ENCODE results near the gene EBP.
"Not testable (repeated sequence)": the region's sequence is repeated elsewhere in the genome, so short reads cannot be mapped to it uniquely, and the experiment has no call there.

Gene EBP

DNA sequence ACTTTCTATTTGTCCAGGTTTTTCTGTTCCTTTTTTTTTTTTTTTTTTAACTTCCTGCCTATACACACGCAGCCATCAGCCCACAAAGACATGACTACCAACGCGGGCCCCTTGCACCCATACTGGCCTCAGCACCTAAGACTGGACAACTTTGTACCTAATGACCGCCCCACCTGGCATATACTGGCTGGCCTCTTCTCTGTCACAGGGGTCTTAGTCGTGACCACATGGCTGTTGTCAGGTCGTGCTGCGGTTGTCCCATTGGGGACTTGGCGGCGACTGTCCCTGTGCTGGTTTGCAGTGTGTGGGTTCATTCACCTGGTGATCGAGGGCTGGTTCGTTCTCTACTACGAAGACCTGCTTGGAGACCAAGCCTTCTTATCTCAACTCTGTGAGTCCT lies 2.1 kb downstream of the EBP start:
- no peak for TF ChIP-seq SUZ12 (IDR thresholded peaks at IDR 0.05; ENCODE audit: extremely low read depth, insufficient read depth, insufficient read length)
- TF ChIP-seq ZNF274 (IDR thresholded peaks at IDR 0.05; ENCODE audit: low read depth, low read length): no peak
- TF ChIP-seq YY1 (IDR thresholded peaks at IDR 0.05; ENCODE audit: insufficient read depth, insufficient read length): no peak
- Histone ChIP-seq H3K9me3 (ENCODE audit: insufficient read depth, low read length) (no peaks in the 10 kb centered on the region), H3K4me1 (ENCODE audit: insufficient read depth, insufficient read length) (peaks cover 3% of the 10 kb centered on the region), H3K4me3 (ENCODE audit: insufficient read length, low read depth) (no peak overlapping the region), H3K27me3 (ENCODE audit: insufficient read depth, insufficient read length) (no peaks in the 10 kb centered on the region), H3K9ac (ENCODE audit: insufficient read length, low read depth) (peak overlapping the region; percentile 56), H3K36me3 (ENCODE audit: insufficient read depth, insufficient read length, low read length) (peaks cover 42% of the 10 kb centered on the region)
- DNase-seq (ENCODE audit: low read depth, low spot score): no peak

- peaks cover 56% of the 10 kb centered on the region for H3K36me3 ChIP-seq (ENCODE audit: insufficient read depth, insufficient read length, low read length)
- H3K9me3 ChIP-seq (ENCODE audit: insufficient read depth, low read length); H3K27me3 ChIP-seq (ENCODE audit: insufficient read depth, insufficient read length); H3K4me3 ChIP-seq (ENCODE audit: insufficient read length, low read depth); DNase-seq (ENCODE audit: low read depth, low spot score); H3K4me1 ChIP-seq (ENCODE audit: insufficient read depth, insufficient read length); H3K9ac ChIP-seq (ENCODE audit: insufficient read length, low read depth): not testable (repeated sequence)
These were observed 4.2 kb downstream of the EBP start for GRCh38 chrX:48525853-48526252.

- DNase-seq (ENCODE audit: low read depth, low spot score): no peak
- Histone ChIP-seq H3K9ac (ENCODE audit: insufficient read length, low read depth) (no peak overlapping the region), H3K36me3 (ENCODE audit: insufficient read depth, insufficient read length, low read length) (peaks cover 39% of the 10 kb centered on the region), H3K4me1 (ENCODE audit: insufficient read depth, insufficient read length) (no peaks in the 10 kb centered on the region), H3K4me3 (ENCODE audit: insufficient read length, low read depth) (no peak overlapping the region), H3K27me3 (ENCODE audit: insufficient read depth, insufficient read length) (no peaks in the 10 kb centered on the region), H3K9me3 (ENCODE audit: insufficient read depth, low read length) (no peaks in the 10 kb centered on the region)
- TF ChIP-seq YY1 (IDR thresholded peaks at IDR 0.05; ENCODE audit: insufficient read depth, insufficient read length): no peak
These were observed 9.1 kb downstream of the EBP start for GRCh38 chrX:48530736-48531135.

DNA sequence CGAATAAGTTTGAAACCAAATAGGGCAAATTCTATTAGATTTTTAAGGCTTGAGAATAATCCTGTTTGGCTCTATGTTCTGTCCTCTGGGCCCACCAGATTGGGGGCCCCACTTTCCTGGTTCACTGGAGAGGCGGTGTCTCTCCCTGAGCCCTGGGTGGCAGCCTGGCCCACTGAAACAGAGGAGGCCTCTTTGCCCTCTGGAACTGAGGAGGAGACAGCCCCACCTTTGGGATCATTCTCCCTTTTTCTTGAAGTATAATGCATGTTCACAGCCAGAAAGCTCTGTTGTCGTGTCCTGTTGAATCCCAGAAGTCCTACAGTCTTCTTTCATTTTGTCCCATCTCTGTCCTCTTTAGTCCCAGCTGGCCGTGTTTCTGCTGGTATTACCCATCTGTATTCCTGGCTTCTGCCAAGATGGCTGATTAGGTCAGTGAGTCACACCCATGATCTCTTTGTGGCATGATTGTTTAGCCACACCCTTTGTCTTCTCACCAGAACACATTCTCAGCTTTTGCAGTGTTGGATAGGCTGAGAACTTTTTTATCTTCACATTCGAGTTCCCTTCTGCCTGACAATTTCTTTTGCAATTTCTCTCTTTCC lies 9.9 kb downstream of the EBP start:
- TF ChIP-seq YY1 (IDR thresholded peaks at IDR 0.05; ENCODE audit: insufficient read depth, insufficient read length) (no peak), ZNF274 (IDR thresholded peaks at IDR 0.05; ENCODE audit: low read depth, low read length) (no peak), SUZ12 (IDR thresholded peaks at IDR 0.05; ENCODE audit: extremely low read depth, insufficient read depth, insufficient read length) (no peak)
- H3K4me3 ChIP-seq (ENCODE audit: insufficient read length, low read depth): no peak overlapping the region
- peaks cover 36% of the 10 kb centered on the region for H3K36me3 ChIP-seq (ENCODE audit: insufficient read depth, insufficient read length, low read length)
- DNase-seq (ENCODE audit: low read depth, low spot score): no peak
- no peak overlapping the region for H3K9ac ChIP-seq (ENCODE audit: insufficient read length, low read depth)
- H3K4me1 ChIP-seq (ENCODE audit: insufficient read depth, insufficient read length): no peaks in the 10 kb centered on the region
- no peaks in the 10 kb centered on the region for H3K27me3 ChIP-seq (ENCODE audit: insufficient read depth, insufficient read length)
- no peaks in the 10 kb centered on the region for H3K9me3 ChIP-seq (ENCODE audit: insufficient read depth, low read length)

DNA sequence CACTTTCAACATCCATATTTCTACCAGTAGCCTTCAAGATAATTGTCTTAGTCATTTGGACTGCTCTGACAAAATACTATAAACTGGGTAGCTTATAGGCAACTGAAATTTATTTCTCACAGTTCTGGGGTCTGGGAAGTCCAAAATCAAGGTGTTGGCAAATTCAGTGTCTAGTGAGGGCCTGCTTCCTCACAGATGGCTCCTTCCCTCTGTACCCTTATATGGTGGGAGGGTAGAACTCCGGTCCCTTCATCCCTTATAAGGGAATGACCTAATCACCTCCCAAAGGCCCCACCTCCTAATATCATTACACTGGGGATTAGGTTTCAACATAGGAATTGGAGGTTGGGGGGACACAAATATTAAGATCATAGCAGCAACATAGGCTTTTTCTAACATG lies 10.6 kb downstream of the EBP start:
- no peak for DNase-seq (ENCODE audit: low read depth, low spot score)
- Histone ChIP-seq H3K9ac (ENCODE audit: insufficient read length, low read depth) (no peak overlapping the region), H3K4me3 (ENCODE audit: insufficient read length, low read depth) (no peak overlapping the region), H3K27me3 (ENCODE audit: insufficient read depth, insufficient read length) (no peaks in the 10 kb centered on the region), H3K4me1 (ENCODE audit: insufficient read depth, insufficient read length) (no peaks in the 10 kb centered on the region), H3K9me3 (ENCODE audit: insufficient read depth, low read length) (no peaks in the 10 kb centered on the region), H3K36me3 (ENCODE audit: insufficient read depth, insufficient read length, low read length) (peaks cover 29% of the 10 kb centered on the region)
- no peak for TF ChIP-seq YY1 (IDR thresholded peaks at IDR 0.05; ENCODE audit: insufficient read depth, insufficient read length)
- TF ChIP-seq SUZ12 (IDR thresholded peaks at IDR 0.05; ENCODE audit: extremely low read depth, insufficient read depth, insufficient read length): no peak
- no peak for TF ChIP-seq ZNF274 (IDR thresholded peaks at IDR 0.05; ENCODE audit: low read depth, low read length)

DNA sequence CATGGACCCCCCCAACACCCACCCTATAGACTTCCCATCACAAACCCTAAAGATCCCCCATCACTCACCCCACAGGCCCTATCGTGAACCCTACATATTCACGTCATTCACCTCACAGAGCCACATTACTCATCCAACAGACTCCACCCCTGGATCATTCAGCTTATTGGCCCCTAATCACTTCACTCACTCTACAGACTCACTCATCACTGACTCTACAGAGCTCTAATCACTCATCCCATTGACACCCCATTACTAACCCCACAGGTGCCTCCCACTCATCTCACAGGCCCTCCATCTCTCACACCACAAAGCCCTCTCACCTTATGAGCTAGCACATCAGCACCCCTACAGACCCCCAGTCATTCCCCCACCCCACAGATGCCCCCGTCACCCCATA lies 11.6 kb downstream of the EBP start:
- H3K36me3 ChIP-seq (ENCODE audit: insufficient read depth, insufficient read length, low read length): peaks cover 19% of the 10 kb centered on the region
- H3K27me3 ChIP-seq (ENCODE audit: insufficient read depth, insufficient read length): no peaks in the 10 kb centered on the region
- H3K4me3 ChIP-seq (ENCODE audit: insufficient read length, low read depth): no peak overlapping the region
- no peak overlapping the region for H3K9ac ChIP-seq (ENCODE audit: insufficient read length, low read depth)
- H3K9me3 ChIP-seq (ENCODE audit: insufficient read depth, low read length): no peaks in the 10 kb centered on the region
- no peak for DNase-seq (ENCODE audit: low read depth, low spot score)
- H3K4me1 ChIP-seq (ENCODE audit: insufficient read depth, insufficient read length): no peaks in the 10 kb centered on the region
- TF ChIP-seq SUZ12 (IDR thresholded peaks at IDR 0.05; ENCODE audit: extremely low read depth, insufficient read depth, insufficient read length) (no peak), YY1 (IDR thresholded peaks at IDR 0.05; ENCODE audit: insufficient read depth, insufficient read length) (no peak), ZNF274 (IDR thresholded peaks at IDR 0.05; ENCODE audit: low read depth, low read length) (no peak)

GRCh38 chrX:48538641-48539344 lies 17.2 kb downstream of the EBP start:
- TF ChIP-seq YY1 (IDR thresholded peaks at IDR 0.05; ENCODE audit: insufficient read depth, insufficient read length) (no peak), SUZ12 (IDR thresholded peaks at IDR 0.05; ENCODE audit: extremely low read depth, insufficient read depth, insufficient read length) (no peak), ZNF274 (IDR thresholded peaks at IDR 0.05; ENCODE audit: low read depth, low read length) (no peak)
- H3K27me3 ChIP-seq (ENCODE audit: insufficient read depth, insufficient read length): no peaks in the 10 kb centered on the region
- DNase-seq (ENCODE audit: low read depth, low spot score): no peak
- H3K9me3 ChIP-seq (ENCODE audit: insufficient read depth, low read length): no peaks in the 10 kb centered on the region
- no peak overlapping the region for H3K9ac ChIP-seq (ENCODE audit: insufficient read length, low read depth)
- H3K4me1 ChIP-seq (ENCODE audit: insufficient read depth, insufficient read length): peaks cover 2% of the 10 kb centered on the region
- H3K4me3 ChIP-seq (ENCODE audit: insufficient read length, low read depth): no peak overlapping the region
- H3K36me3 ChIP-seq (ENCODE audit: insufficient read depth, insufficient read length, low read length): peaks cover 8% of the 10 kb centered on the region

All from NT2/D1 (cell line).